Upper lobe of left lung (tissue), 4 donors: Measurements from ENCODE around the gene PBX4.

Experiments used
- EP300 ChIP-seq, 4 donors: sonication (generic); formaldehyde crosslinking; IDR thresholded peaks; one replicate each; pipeline ENCODE4 v1.5.1; 2017; ENCODE audit warnings: antibody characterized with exemption in 4 of 4, control low read depth in 2 of 4
- POLR2A ChIP-seq, 4 donors: fragments of 450-650 bp; IDR thresholded peaks; one replicate each; pipeline ENCODE4 v1.5.1; 2016 to 2017; ENCODE audit warnings: antibody characterized with exemption in 4 of 4, mild to moderate bottlenecking in 2 of 4
- POLR2AphosphoS5 ChIP-seq, 2 donors: sonication (generic); formaldehyde crosslinking; IDR thresholded peaks; one replicate each; pipeline ENCODE4 v1.5.1; 2017; ENCODE audit warnings: antibody characterized with exemption in 2 of 2
- TF ChIP-seq, protein P1 (sequence below), 6 experiments: fragments of 450-650 bp in 4 of 6; fragments of 200-600 bp in 2 of 6; sonication (generic) in 2 of 6; IDR thresholded peaks; one replicate each; pipeline ENCODE4 v1.5.1; 2016 to 2019; ENCODE audit warnings: antibody characterized with exemption in 6 of 6

- TF ChIP-seq, protein P1, sequence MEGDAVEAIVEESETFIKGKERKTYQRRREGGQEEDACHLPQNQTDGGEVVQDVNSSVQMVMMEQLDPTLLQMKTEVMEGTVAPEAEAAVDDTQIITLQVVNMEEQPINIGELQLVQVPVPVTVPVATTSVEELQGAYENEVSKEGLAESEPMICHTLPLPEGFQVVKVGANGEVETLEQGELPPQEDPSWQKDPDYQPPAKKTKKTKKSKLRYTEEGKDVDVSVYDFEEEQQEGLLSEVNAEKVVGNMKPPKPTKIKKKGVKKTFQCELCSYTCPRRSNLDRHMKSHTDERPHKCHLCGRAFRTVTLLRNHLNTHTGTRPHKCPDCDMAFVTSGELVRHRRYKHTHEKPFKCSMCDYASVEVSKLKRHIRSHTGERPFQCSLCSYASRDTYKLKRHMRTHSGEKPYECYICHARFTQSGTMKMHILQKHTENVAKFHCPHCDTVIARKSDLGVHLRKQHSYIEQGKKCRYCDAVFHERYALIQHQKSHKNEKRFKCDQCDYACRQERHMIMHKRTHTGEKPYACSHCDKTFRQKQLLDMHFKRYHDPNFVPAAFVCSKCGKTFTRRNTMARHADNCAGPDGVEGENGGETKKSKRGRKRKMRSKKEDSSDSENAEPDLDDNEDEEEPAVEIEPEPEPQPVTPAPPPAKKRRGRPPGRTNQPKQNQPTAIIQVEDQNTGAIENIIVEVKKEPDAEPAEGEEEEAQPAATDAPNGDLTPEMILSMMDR (IDR thresholded peaks at IDR 0.05): no peak
- TF ChIP-seq POLR2AphosphoS5 (IDR thresholded peaks at IDR 0.05) (no peak), POLR2A (IDR thresholded peaks at IDR 0.05) (no peak), EP300 (IDR thresholded peaks at IDR 0.05) (no peak)
These were observed 12.5 kb downstream of the PBX4 start for GRCh38 chr19:19606021-19606420.
